Trophoblast cell (in vitro differentiated cells and primary cell): ENCODE results near the gene SRSF7.
"Not testable (repeated sequence)": the region's sequence is repeated elsewhere in the genome, so short reads cannot be mapped to it uniquely, and the experiment has no call there.

ENCODE experiments used
- DNase-seq, 2 donors: peaks; one replicate each; pipeline ENCODE4 v3.0.0-alpha.2; 2016
- H2AFZ ChIP-seq: 2 replicates; pipeline ENCODE4 v1.6.1; 2013; ENCODE audit warnings: low read length, moderate library complexity, mild to moderate bottlenecking; ENCODE audit not compliant: insufficient read depth, poor library complexity
- H2AK5ac ChIP-seq: 2 replicates; pipeline ENCODE4 v1.6.1; 2013; ENCODE audit warnings: mild to moderate bottlenecking, low read length
- H2BK120ac ChIP-seq: 2 replicates; pipeline ENCODE4 v1.6.1; 2013; ENCODE audit warnings: low read length, mild to moderate bottlenecking, moderate library complexity; ENCODE audit not compliant: insufficient read depth, poor library complexity
- H2BK12ac ChIP-seq: 2 replicates; pipeline ENCODE4 v1.6.1; 2013; ENCODE audit warnings: mild to moderate bottlenecking, low read length, moderate library complexity
- H2BK5ac ChIP-seq: 2 replicates; pipeline ENCODE4 v1.6.1; 2013; ENCODE audit warnings: low read length, low read depth, moderate library complexity, mild to moderate bottlenecking; ENCODE audit not compliant: poor library complexity
- H3K14ac ChIP-seq: 2 replicates; pipeline ENCODE4 v1.6.1; 2013; ENCODE audit warnings: mild to moderate bottlenecking, low read length
- H3K18ac ChIP-seq: 2 replicates; pipeline ENCODE4 v1.6.1; 2013; ENCODE audit warnings: mild to moderate bottlenecking, low read length
- H3K23ac ChIP-seq: 2 replicates; pipeline ENCODE4 v1.6.1; 2013; ENCODE audit warnings: low read length
- H3K27ac ChIP-seq: 2 replicates; pipeline ENCODE4 v1.5.1; 2013; ENCODE audit warnings: low read depth, mild to moderate bottlenecking, inconsistent platforms, low read length, moderate library complexity
- H3K27me3 ChIP-seq: 2 replicates; pipeline ENCODE4 v1.6.1; 2013; ENCODE audit warnings: inconsistent platforms, mild to moderate bottlenecking, low read length, moderate library complexity; ENCODE audit not compliant: insufficient read depth
- H3K36me3 ChIP-seq, 2 experiments: 1 replicate in 1 of 2; 2 replicates in 1 of 2; pipeline ENCODE4 v1.6.1; 2013; ENCODE audit warnings: low read length in 2 of 2, mild to moderate bottlenecking in 2 of 2, moderate library complexity in 1 of 2; ENCODE audit not compliant: insufficient read depth in 2 of 2, control insufficient read depth in 1 of 2
- H3K4ac ChIP-seq: 2 replicates; pipeline ENCODE4 v1.6.1; 2013; ENCODE audit warnings: low read depth, mild to moderate bottlenecking, low read length, moderate library complexity
- H3K4me1 ChIP-seq, 2 experiments: 1 replicate in 1 of 2; 2 replicates in 1 of 2; pipeline ENCODE4 v1.6.1; 2013; ENCODE audit warnings: low read length in 2 of 2, mild to moderate bottlenecking in 2 of 2, moderate library complexity in 1 of 2; ENCODE audit not compliant: insufficient read depth in 2 of 2, control insufficient read depth in 1 of 2
- H3K4me2 ChIP-seq: 2 replicates; pipeline ENCODE4 v1.6.1; 2013; ENCODE audit warnings: inconsistent platforms, mild to moderate bottlenecking, low read length, moderate library complexity
- H3K4me3 ChIP-seq: 2 replicates; pipeline ENCODE4 v1.5.1; 2013; ENCODE audit warnings: mild to moderate bottlenecking, low read depth, low read length, inconsistent platforms
- H3K79me1 ChIP-seq: one replicate; pipeline ENCODE4 v1.6.1; 2013; ENCODE audit warnings: low read length
- H3K79me2 ChIP-seq: 2 replicates; pipeline ENCODE4 v1.6.1; 2013; ENCODE audit warnings: low read length, mild to moderate bottlenecking; ENCODE audit not compliant: control insufficient read depth, insufficient read depth, poor library complexity
- H3K9ac ChIP-seq: 2 replicates; pipeline ENCODE4 v1.6.1; 2013; ENCODE audit warnings: mild to moderate bottlenecking, low read length
- H3K9me3 ChIP-seq: 2 replicates; pipeline ENCODE4 v1.6.1; 2013; ENCODE audit warnings: low read depth, mild to moderate bottlenecking, control low read depth, inconsistent platforms, low read length; ENCODE audit not compliant: insufficient read depth
- H4K12ac ChIP-seq: 2 replicates; pipeline ENCODE4 v1.6.1; 2013; ENCODE audit warnings: low read depth, mild to moderate bottlenecking, low read length, moderate library complexity
- H4K8ac ChIP-seq: 2 replicates; pipeline ENCODE4 v1.6.1; 2013; ENCODE audit warnings: low read depth, mild to moderate bottlenecking, low read length, moderate library complexity
- H4K91ac ChIP-seq: one replicate; pipeline ENCODE4 v1.6.1; 2013; ENCODE audit warnings: low read depth, mild to moderate bottlenecking, low read length, moderate library complexity
- WGBS: extraction: QIAGEN DNeasy Blood & Tissue Kit; methylation state at CpG from one replicate; pipeline ENCODE4 v1.1.7; 2013; ENCODE audit warnings: missing lambda C conversion rate; ENCODE audit not compliant: insufficient read length, insufficient coverage; ENCODE audit errors: extremely low coverage; 5-methylcytosine and 5-hydroxymethylcytosine counted together

Gene SRSF7

GRCh38 chr2:38719706-38720105, 31.5 kb downstream of the SRSF7 start:
- H3K18ac ChIP-seq: no peak overlapping the region
- no peaks in the 10 kb centered on the region for H3K79me2 ChIP-seq
- H2AK5ac ChIP-seq: no peak overlapping the region
- H3K27me3 ChIP-seq: no peaks in the 10 kb centered on the region
- no peak overlapping the region for H3K4me2 ChIP-seq
- H2AFZ ChIP-seq: no peak overlapping the region
- no peak overlapping the region for H4K8ac ChIP-seq
- H3K4me3 ChIP-seq: no peak overlapping the region
- no CpG with 5 or more reads among the region's 12 CpGs for WGBS
- H3K9ac ChIP-seq: no peak overlapping the region
- H3K9me3 ChIP-seq: no peaks in the 10 kb centered on the region
- H3K36me3 ChIP-seq: no peaks in the 10 kb centered on the region
- H2BK5ac ChIP-seq: no peak overlapping the region
- H3K4me1 ChIP-seq: no peaks in the 10 kb centered on the region
- H3K79me1 ChIP-seq: no peaks in the 10 kb centered on the region
- H4K91ac ChIP-seq: no peak overlapping the region
- H3K14ac ChIP-seq: no peak overlapping the region
- no peak overlapping the region for H2BK12ac ChIP-seq
- no peak for DNase-seq
- no peak overlapping the region for H3K23ac ChIP-seq
- no peak overlapping the region for H3K27ac ChIP-seq
- H4K12ac ChIP-seq: no peak overlapping the region
- H3K4ac ChIP-seq: no peak overlapping the region
- H2BK120ac ChIP-seq: no peak overlapping the region

GRCh38 chr2:38718601-38719000, 32.6 kb downstream of the SRSF7 start:
- no peak overlapping the region for H2BK120ac ChIP-seq
- no CpG with 5 or more reads among the region's 4 CpGs for WGBS
- no peak overlapping the region for H3K23ac ChIP-seq
- H4K91ac ChIP-seq: no peak overlapping the region
- no peaks in the 10 kb centered on the region for H3K79me2 ChIP-seq
- no peak overlapping the region for H3K4me2 ChIP-seq
- H3K36me3 ChIP-seq: no peaks in the 10 kb centered on the region
- H2BK12ac ChIP-seq: no peak overlapping the region
- no peaks in the 10 kb centered on the region for H3K4me1 ChIP-seq
- no peak overlapping the region for H2AFZ ChIP-seq
- H3K4me3 ChIP-seq: no peak overlapping the region
- H4K12ac ChIP-seq: no peak overlapping the region
- H3K9me3 ChIP-seq: no peaks in the 10 kb centered on the region
- H2AK5ac ChIP-seq: no peak overlapping the region
- no peak for DNase-seq
- H3K18ac ChIP-seq: no peak overlapping the region
- H3K9ac ChIP-seq: no peak overlapping the region
- H3K27ac ChIP-seq: no peak overlapping the region
- H2BK5ac ChIP-seq: no peak overlapping the region
- no peak overlapping the region for H4K8ac ChIP-seq
- no peaks in the 10 kb centered on the region for H3K27me3 ChIP-seq
- no peaks in the 10 kb centered on the region for H3K79me1 ChIP-seq
- H3K14ac ChIP-seq: no peak overlapping the region
- no peak overlapping the region for H3K4ac ChIP-seq

GRCh38 chr2:38716185-38716584, 35.0 kb downstream of the SRSF7 start:
- Histone ChIP-seq H3K27ac (no peak overlapping the region), H4K8ac (no peak overlapping the region), H2BK5ac (no peak overlapping the region), H3K4me3 (no peak overlapping the region), H3K9ac (no peak overlapping the region), H3K14ac (no peak overlapping the region), H2BK120ac (no peak overlapping the region), H3K23ac (no peak overlapping the region), H2BK12ac (no peak overlapping the region), H3K27me3 (no peaks in the 10 kb centered on the region), H3K36me3 (no peaks in the 10 kb centered on the region), H3K79me1 (no peaks in the 10 kb centered on the region), H3K4me1 (no peaks in the 10 kb centered on the region), H2AFZ (no peak overlapping the region), H3K4me2 (no peak overlapping the region), H4K12ac (no peak overlapping the region), H3K18ac (no peak overlapping the region), H3K4ac (no peak overlapping the region), H3K9me3 (no peaks in the 10 kb centered on the region), H3K79me2 (no peaks in the 10 kb centered on the region), H4K91ac (no peak overlapping the region), H2AK5ac (no peak overlapping the region)
- peak; percentile 93 to 96 for DNase-seq
- WGBS: no CpG with 5 or more reads among the region's 6 CpGs

- H3K4ac ChIP-seq, H3K18ac ChIP-seq, H3K23ac ChIP-seq, H3K27me3 ChIP-seq, H3K4me1 ChIP-seq, H2BK120ac ChIP-seq, H3K27ac ChIP-seq, H3K79me1 ChIP-seq, H4K91ac ChIP-seq, H2AK5ac ChIP-seq, H3K4me3 ChIP-seq, H2BK12ac ChIP-seq, H3K9ac ChIP-seq, H3K79me2 ChIP-seq, H3K9me3 ChIP-seq, H3K14ac ChIP-seq, H4K12ac ChIP-seq, H2BK5ac ChIP-seq, H3K4me2 ChIP-seq, H3K36me3 ChIP-seq, H4K8ac ChIP-seq, DNase-seq, H2AFZ ChIP-seq: not testable (repeated sequence)
- WGBS: no CpG with 5 or more reads among the region's 1 CpG
Observed at GRCh38 chr2:38714941-38715340, 36.2 kb downstream of the SRSF7 start.
